Endothelial cell of umbilical vein (primary cell): ENCODE results near the gene TBC1D19. TPM values are rescaled to one million over a fixed set of nuclear protein-coding genes. Genes with fewer than 3 reads are reported as not detected.

Experiments
- BruUV-seq: library from RNA; stranded (reverse); fragments of 400-500 nt; replicated peaks from 2 replicates; lab custom pipeline; 2021; lab: Mats Ljungman, UMichigan
- CTCF ChIA-PET: fragments of 300-600, 350-600 bp; sonication (Branson Sonifier 250); formaldehyde crosslinking; loops from one replicate; lab custom pipeline; 2021; ENCODE audit warnings: antibody characterized with exemption, inconsistent platforms; lab: Charles Lee
- POLR2A ChIA-PET: fragments of 300-600, 350-600 bp; sonication (Branson Sonifier 250); formaldehyde crosslinking; loops from one replicate; lab custom pipeline; 2021; ENCODE audit warnings: antibody characterized with exemption, inconsistent platforms; lab: Charles Lee
- DNase-seq: peaks from one replicate; pipeline ENCODE4 v3.0.0-alpha.2; 2011; ENCODE audit warnings: low read depth, low spot score
- FAIRE-seq: peaks from 2 replicates; lab custom pipeline; 2011; peaks lifted over from hg19 to GRCh38; lab: Jason Lieb, UNC
- H2AFZ ChIP-seq: 2 replicates; pipeline ENCODE4 v1.6.0; 2012; ENCODE audit warnings: low read depth, low read length, control low read depth, inconsistent platforms
- H3K27ac ChIP-seq: 2 replicates; pipeline ENCODE4 v1.5.1; 2011; ENCODE audit warnings: low read depth, mild to moderate bottlenecking, control low read depth, low read length, moderate library complexity; ENCODE audit not compliant: insufficient read depth
- H3K27me3 ChIP-seq, 2 experiments: 2 replicates each; pipeline versions ENCODE4 v1.6.0 to v1.6.1; 2011; ENCODE audit warnings: low read length in 2 of 2, mixed read lengths in 1 of 2; ENCODE audit not compliant: control insufficient read depth in 2 of 2, insufficient read depth in 2 of 2
- H3K36me3 ChIP-seq, 2 experiments: 2 replicates in 1 of 2; 3 replicates in 1 of 2; pipeline ENCODE4 v1.5.1; 2011; ENCODE audit warnings: low read length in 2 of 2, mild to moderate bottlenecking in 1 of 2, moderate library complexity in 1 of 2; ENCODE audit not compliant: control insufficient read depth in 2 of 2, insufficient read depth in 2 of 2; ENCODE audit errors: extremely low read depth in 1 of 2
- H3K4me1 ChIP-seq: 3 replicates; pipeline ENCODE4 v1.5.1; 2011; ENCODE audit warnings: mild to moderate bottlenecking, low read length; ENCODE audit not compliant: control insufficient read depth, insufficient read depth; ENCODE audit errors: extremely low read depth
- H3K4me2 ChIP-seq: 2 replicates; pipeline ENCODE4 v1.6.1; 2011; ENCODE audit warnings: low read length, control low read depth, mixed read lengths; ENCODE audit not compliant: insufficient read depth
- H3K4me3 ChIP-seq, 3 experiments: fragments of 200-600 bp in 1 of 3; sonication (generic), shearing (Covaris generic) in 1 of 3; replicated peaks in 1 of 3; 2 replicates each; pipeline ENCODE4 v1.5.1; 2011 to 2016; ENCODE audit warnings: control low read depth in 3 of 3, low read length in 3 of 3, mild to moderate bottlenecking in 2 of 3, inconsistent platforms in 1 of 3, low read depth in 1 of 3, moderate library complexity in 1 of 3; ENCODE audit not compliant: insufficient read depth in 1 of 3
- H3K79me2 ChIP-seq: 2 replicates; pipeline ENCODE4 v1.6.0; 2012; ENCODE audit warnings: low read length, inconsistent platforms; ENCODE audit not compliant: control insufficient read depth, insufficient read depth
- H3K9ac ChIP-seq: replicated peaks from 2 replicates; pipeline ENCODE3; 2011; ENCODE audit warnings: low read length, control low read depth; ENCODE audit not compliant: insufficient read depth; ENCODE audit errors: extremely low read depth
- H3K9me1 ChIP-seq: replicated peaks from 3 replicates; pipeline ENCODE4 v1.6.0; 2011; ENCODE audit warnings: mild to moderate bottlenecking, low read length; ENCODE audit not compliant: control insufficient read depth, insufficient read depth; ENCODE audit errors: extremely low read depth
- H3K9me3 ChIP-seq: replicated peaks from 2 replicates; pipeline ENCODE4 v1.5.1; 2012; ENCODE audit warnings: low read length, inconsistent platforms; ENCODE audit not compliant: control insufficient read depth, insufficient read depth
- H4K20me1 ChIP-seq: replicated peaks from 2 replicates; pipeline ENCODE3; 2011; ENCODE audit warnings: mild to moderate bottlenecking, low read length; ENCODE audit not compliant: control insufficient read depth, insufficient read depth; ENCODE audit errors: extremely low read depth
- EZH2 ChIP-seq: IDR thresholded peaks from 2 replicates; pipeline ENCODE4 v1.6.1; 2012; ENCODE audit warnings: borderline replicate concordance, low read depth, mild to moderate bottlenecking, moderate library complexity, low read length, inconsistent platforms; ENCODE audit not compliant: severe bottlenecking
- FOS ChIP-seq: IDR thresholded peaks from 2 replicates; pipeline ENCODE4 v1.6.1; 2011; ENCODE audit warnings: mild to moderate bottlenecking, low read length, moderate library complexity, borderline replicate concordance; ENCODE audit not compliant: insufficient read depth
- JUN ChIP-seq: IDR thresholded peaks from 2 replicates; pipeline ENCODE4 v1.6.1; 2011; ENCODE audit warnings: borderline replicate concordance, low read depth; ENCODE audit not compliant: insufficient read length, insufficient read depth
- MYC ChIP-seq: IDR thresholded peaks from one replicate; pipeline ENCODE4 v1.6.1; 2011; ENCODE audit warnings: mild to moderate bottlenecking, low read depth, low read length
- POLR2A ChIP-seq: IDR thresholded peaks from 2 replicates; pipeline ENCODE4 v1.6.1; 2012; ENCODE audit warnings: low read depth, mild to moderate bottlenecking, control low read depth, low read length
- POLR2AphosphoS5 ChIP-seq: IDR thresholded peaks from 2 replicates; pipeline ENCODE4 v1.6.1; 2012; ENCODE audit warnings: low read depth, mild to moderate bottlenecking, control low read depth, low read length, moderate library complexity; ENCODE audit not compliant: insufficient read depth
- dilution Hi-C: fragments of 300-500 bp; cut with MboI; formaldehyde crosslinking; loops from one replicate; pipeline ENCODE4 v1.15.0; 2019; ENCODE audit warnings: low sequenced_read_pairs; ENCODE audit not compliant: extremely low pct_ligation_motif_present
- intact Hi-C: fragments of 100-400 bp; cut with micrococcal nuclease; formaldehyde crosslinking; loops from one replicate; pipeline ENCODE4 v1.10.0; 2022
- polyA plus RNA-seq, 4 experiments: library from polyadenylated mRNA; depleted of rRNA in 3 of 4; stranded (reverse) in 3 of 4; unstranded in 1 of 4; fragments of >200 nt; gene quantifications; 2 replicates each; pipeline versions ENCODE4 v1.2.1 to v1.2.3, GENCODE V29; 2011 to 2012; ENCODE audit warnings: missing spikeins in 1 of 4
- total RNA-seq: library from RNA; stranded (reverse); gene quantifications from 2 replicates; pipeline ENCODE4 v1.2.3, GENCODE V29; 2021
- TF ChIP-seq, protein P1 (sequence below), 2 donors: IDR thresholded peaks; 1 replicate in 1 of 2; 2 replicates in 1 of 2; pipeline ENCODE4 v1.5.1; 2011; ENCODE audit warnings: low read length in 2 of 2, mild to moderate bottlenecking in 2 of 2, moderate library complexity in 2 of 2, control low read depth in 1 of 2, inconsistent platforms in 1 of 2, low read depth in 1 of 2; ENCODE audit not compliant: insufficient read depth in 1 of 2; ENCODE audit errors: extremely low read depth in 1 of 2
- TF ChIP-seq, protein P2 (sequence below): IDR thresholded peaks from 2 replicates; pipeline ENCODE4 v1.6.1; 2011; ENCODE audit not compliant: insufficient read depth, insufficient read length

TBC1D19 gene
- total and polyA plus RNA-seq, 2 donors (not counting 3 experiments of a cell fraction or from before 2014, with no cell fraction given), result 4.4 to 5.9 TPM

DNA sequence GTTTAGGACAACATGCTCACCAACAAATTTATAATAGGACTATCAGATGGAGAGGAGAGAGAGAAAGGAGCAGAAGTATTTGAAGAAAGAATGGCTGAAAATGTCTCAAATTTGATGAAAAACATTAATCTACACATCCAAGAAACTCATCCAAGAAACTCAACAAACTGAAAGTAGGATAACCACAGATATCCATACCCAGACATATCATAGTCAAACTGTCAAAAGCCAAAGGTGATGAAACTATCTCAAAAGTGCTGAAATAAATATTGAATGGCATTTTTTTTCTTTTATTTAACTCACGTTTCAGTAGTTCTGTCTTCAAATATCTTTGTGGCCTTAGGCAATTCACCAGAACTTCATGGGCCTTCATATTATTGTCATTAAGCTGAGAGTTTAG is 116.2 kb downstream of the TBC1D19 start:
- H3K27me3 ChIP-seq, result no peaks in the 10 kb centered on the region
- ChIA-PET CTCF (no interaction called here), POLR2A (no interaction called here)
- no peaks in the 10 kb centered on the region for H3K36me3 ChIP-seq
- H2AFZ ChIP-seq, result no peak overlapping the region
- no peak overlapping the region for H3K4me2 ChIP-seq
- no peaks in the 10 kb centered on the region for H3K79me2 ChIP-seq
- FAIRE-seq (no peak), DNase-seq (no peak)
- no peak overlapping the region for H3K4me3 ChIP-seq
- BruUV-seq, result no TSS peak
- H3K9ac ChIP-seq, result no peak overlapping the region
- dilution Hi-C loops (no loop called here), intact Hi-C loops (no loop called here)
- no peak overlapping the region for H3K27ac ChIP-seq
- TF ChIP-seq MYC (no peak), JUN (no peak), FOS (no peak), EZH2 (no peak), POLR2AphosphoS5 (no peak), POLR2A (no peak)
- TF ChIP-seq, protein P1, sequence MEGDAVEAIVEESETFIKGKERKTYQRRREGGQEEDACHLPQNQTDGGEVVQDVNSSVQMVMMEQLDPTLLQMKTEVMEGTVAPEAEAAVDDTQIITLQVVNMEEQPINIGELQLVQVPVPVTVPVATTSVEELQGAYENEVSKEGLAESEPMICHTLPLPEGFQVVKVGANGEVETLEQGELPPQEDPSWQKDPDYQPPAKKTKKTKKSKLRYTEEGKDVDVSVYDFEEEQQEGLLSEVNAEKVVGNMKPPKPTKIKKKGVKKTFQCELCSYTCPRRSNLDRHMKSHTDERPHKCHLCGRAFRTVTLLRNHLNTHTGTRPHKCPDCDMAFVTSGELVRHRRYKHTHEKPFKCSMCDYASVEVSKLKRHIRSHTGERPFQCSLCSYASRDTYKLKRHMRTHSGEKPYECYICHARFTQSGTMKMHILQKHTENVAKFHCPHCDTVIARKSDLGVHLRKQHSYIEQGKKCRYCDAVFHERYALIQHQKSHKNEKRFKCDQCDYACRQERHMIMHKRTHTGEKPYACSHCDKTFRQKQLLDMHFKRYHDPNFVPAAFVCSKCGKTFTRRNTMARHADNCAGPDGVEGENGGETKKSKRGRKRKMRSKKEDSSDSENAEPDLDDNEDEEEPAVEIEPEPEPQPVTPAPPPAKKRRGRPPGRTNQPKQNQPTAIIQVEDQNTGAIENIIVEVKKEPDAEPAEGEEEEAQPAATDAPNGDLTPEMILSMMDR (IDR thresholded peaks at IDR 0.05; ENCODE audit: extremely low read depth in 1 of 2, insufficient read depth in 1 of 2, low read depth in 1 of 2, low read length in 2 of 2), result no peak
- TF ChIP-seq, protein P2, sequence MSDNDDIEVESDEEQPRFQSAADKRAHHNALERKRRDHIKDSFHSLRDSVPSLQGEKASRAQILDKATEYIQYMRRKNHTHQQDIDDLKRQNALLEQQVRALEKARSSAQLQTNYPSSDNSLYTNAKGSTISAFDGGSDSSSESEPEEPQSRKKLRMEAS, result no peak
- H3K9me1 ChIP-seq, result no peaks in the 10 kb centered on the region
- H3K9me3 ChIP-seq, result no peaks in the 10 kb centered on the region
- no peaks in the 10 kb centered on the region for H4K20me1 ChIP-seq
- no peaks in the 10 kb centered on the region for H3K4me1 ChIP-seq
